Fibroblast of pulmonary artery (primary cell): ENCODE results near the gene C16orf87.

Experiments used
- DNase-seq: peaks from one replicate; pipeline ENCODE4 v3.0.0-alpha.2; 2010; ENCODE audit warnings: low read depth
- H3K4me3 ChIP-seq: replicated peaks from 2 replicates; pipeline ENCODE4 v1.5.1; 2011; ENCODE audit warnings: low read depth, mild to moderate bottlenecking, control low read depth, low read length, moderate library complexity
- CTCF ChIP-seq: IDR thresholded peaks from 2 replicates; pipeline ENCODE4 v1.5.1; 2011; ENCODE audit warnings: mild to moderate bottlenecking, control low read depth, low read length, inconsistent platforms; ENCODE audit errors: missing control alignments

Gene C16orf87

GRCh38 chr16:46801428-46802049 is 29.4 kb downstream of the C16orf87 start:
- DNase-seq: peak; percentile 46
- TF ChIP-seq CTCF: peak; percentile 53
- no peak overlapping the region for H3K4me3 ChIP-seq

DNA sequence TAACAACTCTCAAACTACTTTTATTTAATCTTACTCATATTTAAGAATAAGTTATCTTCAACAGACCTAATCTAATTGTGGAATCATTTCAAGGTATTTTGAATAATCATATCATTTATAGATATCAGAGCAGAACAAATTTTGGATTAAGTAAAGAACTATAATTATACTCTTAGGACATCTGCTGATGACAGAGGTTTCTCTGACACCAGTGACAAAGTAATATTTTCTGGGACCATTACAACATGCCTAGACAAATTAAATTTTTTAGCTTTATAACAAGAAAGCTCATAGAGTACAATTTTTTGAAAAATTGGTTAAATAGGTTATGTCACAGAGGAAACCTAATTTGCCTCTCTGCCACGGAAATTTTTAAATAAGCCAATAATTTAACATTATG is 30.5 kb downstream of the C16orf87 start:
- TF ChIP-seq CTCF: no peak
- H3K4me3 ChIP-seq: no peak overlapping the region
- no peak for DNase-seq

DNA sequence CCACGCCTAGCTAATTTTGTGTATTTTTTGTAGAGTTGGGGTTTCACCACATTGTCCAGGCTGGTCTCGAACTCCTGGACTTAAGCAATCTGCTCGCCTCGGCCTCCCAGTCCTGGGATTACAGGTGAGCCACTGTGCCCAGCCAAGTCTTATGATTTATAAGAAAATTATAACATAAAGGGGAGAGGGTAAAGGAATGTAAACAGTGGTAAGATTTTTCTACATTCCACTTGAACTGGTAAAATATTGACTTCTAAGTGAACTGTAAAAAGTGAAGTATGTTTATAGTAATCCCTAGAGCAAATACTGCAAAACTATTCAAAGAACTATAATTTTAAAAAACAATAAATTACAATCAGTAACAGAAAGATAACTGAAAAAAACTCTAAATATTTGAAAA is 33.5 kb downstream of the C16orf87 start:
- DNase-seq: no peak
- H3K4me3 ChIP-seq: no peak overlapping the region
- no peak for TF ChIP-seq CTCF

DNA sequence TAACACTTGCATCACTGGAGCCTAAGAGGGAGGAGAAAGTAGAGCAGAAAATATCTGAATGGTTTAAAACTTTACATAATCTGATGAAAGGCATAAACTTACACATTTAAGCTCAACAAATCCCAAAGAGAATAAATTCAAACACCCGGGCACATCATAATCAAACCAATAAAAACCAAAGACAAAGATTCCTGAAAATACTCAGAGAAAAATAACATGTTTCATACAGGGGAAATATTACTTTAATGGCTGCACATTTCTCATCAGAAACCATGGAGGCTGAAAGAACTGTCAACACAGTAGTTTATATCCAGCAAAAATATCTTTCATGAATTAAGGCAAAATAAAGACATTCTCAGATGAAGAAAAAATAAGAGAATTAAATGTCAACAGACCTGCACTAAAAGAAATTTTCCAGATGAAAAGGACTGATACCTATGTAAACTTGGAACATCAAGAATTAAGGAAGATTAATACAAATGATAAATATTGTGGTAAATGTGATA is 34.2 kb downstream of the C16orf87 start:
- no peak overlapping the region for H3K4me3 ChIP-seq
- no peak for TF ChIP-seq CTCF
- DNase-seq: no peak

- DNase-seq: no peak
- TF ChIP-seq CTCF: no peak
These were observed 37.1 kb downstream of the C16orf87 start for GRCh38 chr16:46793841-46794240.

GRCh38 chr16:46790599-46791270 is 40.2 kb downstream of the C16orf87 start:
- DNase-seq: no peak
- peak overlapping the region; percentile 62 for H3K4me3 ChIP-seq
- no peak for TF ChIP-seq CTCF

More at GRCh38 chr16:46793841-46794240, 37.1 kb downstream of the C16orf87 start:
- H3K4me3 ChIP-seq: no peak overlapping the region
